Right atrium auricular region (tissue), 2 donors: ENCODE results near the gene SH3GL1. TPM values are rescaled to one million over a fixed set of nuclear protein-coding genes. Genes with fewer than 3 reads are reported as not detected.
"Not testable (repeated sequence)": the region's sequence is repeated elsewhere in the genome, so short reads cannot be mapped to it uniquely, and the experiment has no call there.

Source experiments
- DNase-seq: peaks from one replicate; pipeline ENCODE4 v3.0.0-alpha.2; 2019; ENCODE audit warnings: low spot score
- H3K27ac ChIP-seq, 2 donors: fragments of 200-600 bp; sonication (generic); 1 replicate in 1 of 2; 2 replicates in 1 of 2; pipeline ENCODE4 v1.5.1; 2016 to 2019
- H3K27me3 ChIP-seq, 2 donors: fragments of 200-600 bp; sonication (generic); one replicate each; pipeline versions ENCODE4 v1.5.1 to v1.6.0; 2017 to 2019
- H3K36me3 ChIP-seq: fragments of 200-600 bp; sonication (generic); one replicate; pipeline ENCODE4 v1.5.1; 2016
- H3K4me1 ChIP-seq, 2 donors: fragments of 200-600 bp; sonication (generic); one replicate each; pipeline versions ENCODE4 v1.5.1 to v1.6.0; 2017 to 2019
- H3K4me3 ChIP-seq, 2 donors: fragments of 200-600 bp; sonication (generic); 1 replicate in 1 of 2; 2 replicates in 1 of 2; pipeline ENCODE4 v1.5.1; 2017 to 2019; ENCODE audit warnings: mild to moderate bottlenecking in 1 of 2, moderate library complexity in 1 of 2
- H3K9me3 ChIP-seq, 2 donors: fragments of 200-600 bp; sonication (generic); one replicate each; pipeline ENCODE4 v1.5.1; 2019
- total RNA-seq, 2 donors: library from RNA; depleted of rRNA; stranded (reverse); fragments of >200 nt; gene quantifications; one replicate each; pipeline ENCODE4 v1.1.0, GENCODE V29; 2016
- TF ChIP-seq, protein P1 (sequence below), 2 donors: fragments of 200-600 bp; sonication (generic); IDR thresholded peaks; one replicate each; pipeline ENCODE4 v1.5.1; 2019; ENCODE audit warnings: antibody characterized with exemption in 2 of 2

Gene SH3GL1
- total RNA-seq, 2 donors from 2014 or later = 17.5 to 31.9 TPM

DNA sequence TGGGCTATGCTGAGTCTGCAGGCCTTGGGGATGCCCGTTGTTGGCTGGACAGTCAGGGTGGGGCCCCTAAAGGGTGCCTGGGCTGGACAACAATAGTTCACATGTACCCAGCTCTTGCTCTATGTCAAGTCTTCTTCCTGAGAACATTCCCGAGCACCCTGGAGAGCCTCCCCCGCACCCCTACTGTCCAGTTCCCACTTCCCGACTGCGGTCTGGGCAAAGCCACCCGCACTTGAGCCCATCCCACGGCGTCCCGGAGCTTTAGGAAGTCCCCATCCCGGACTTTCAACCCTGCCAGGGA lies 58.1 kb downstream of the SH3GL1 start:
- no peak for DNase-seq
- Histone ChIP-seq H3K36me3 (no peaks in the 10 kb centered on the region), H3K4me3 (peak overlapping the region; percentile 66 to 72), H3K27me3 (no peaks in the 10 kb centered on the region), H3K9me3 (no peaks in the 10 kb centered on the region), H3K4me1 (peaks cover 0 to 23% of the 10 kb centered on the region in 2 donors), H3K27ac (peak overlapping the region; percentile 87 to 96)
- TF ChIP-seq, protein P1, sequence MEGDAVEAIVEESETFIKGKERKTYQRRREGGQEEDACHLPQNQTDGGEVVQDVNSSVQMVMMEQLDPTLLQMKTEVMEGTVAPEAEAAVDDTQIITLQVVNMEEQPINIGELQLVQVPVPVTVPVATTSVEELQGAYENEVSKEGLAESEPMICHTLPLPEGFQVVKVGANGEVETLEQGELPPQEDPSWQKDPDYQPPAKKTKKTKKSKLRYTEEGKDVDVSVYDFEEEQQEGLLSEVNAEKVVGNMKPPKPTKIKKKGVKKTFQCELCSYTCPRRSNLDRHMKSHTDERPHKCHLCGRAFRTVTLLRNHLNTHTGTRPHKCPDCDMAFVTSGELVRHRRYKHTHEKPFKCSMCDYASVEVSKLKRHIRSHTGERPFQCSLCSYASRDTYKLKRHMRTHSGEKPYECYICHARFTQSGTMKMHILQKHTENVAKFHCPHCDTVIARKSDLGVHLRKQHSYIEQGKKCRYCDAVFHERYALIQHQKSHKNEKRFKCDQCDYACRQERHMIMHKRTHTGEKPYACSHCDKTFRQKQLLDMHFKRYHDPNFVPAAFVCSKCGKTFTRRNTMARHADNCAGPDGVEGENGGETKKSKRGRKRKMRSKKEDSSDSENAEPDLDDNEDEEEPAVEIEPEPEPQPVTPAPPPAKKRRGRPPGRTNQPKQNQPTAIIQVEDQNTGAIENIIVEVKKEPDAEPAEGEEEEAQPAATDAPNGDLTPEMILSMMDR (IDR thresholded peaks at IDR 0.05) = no peak

DNA sequence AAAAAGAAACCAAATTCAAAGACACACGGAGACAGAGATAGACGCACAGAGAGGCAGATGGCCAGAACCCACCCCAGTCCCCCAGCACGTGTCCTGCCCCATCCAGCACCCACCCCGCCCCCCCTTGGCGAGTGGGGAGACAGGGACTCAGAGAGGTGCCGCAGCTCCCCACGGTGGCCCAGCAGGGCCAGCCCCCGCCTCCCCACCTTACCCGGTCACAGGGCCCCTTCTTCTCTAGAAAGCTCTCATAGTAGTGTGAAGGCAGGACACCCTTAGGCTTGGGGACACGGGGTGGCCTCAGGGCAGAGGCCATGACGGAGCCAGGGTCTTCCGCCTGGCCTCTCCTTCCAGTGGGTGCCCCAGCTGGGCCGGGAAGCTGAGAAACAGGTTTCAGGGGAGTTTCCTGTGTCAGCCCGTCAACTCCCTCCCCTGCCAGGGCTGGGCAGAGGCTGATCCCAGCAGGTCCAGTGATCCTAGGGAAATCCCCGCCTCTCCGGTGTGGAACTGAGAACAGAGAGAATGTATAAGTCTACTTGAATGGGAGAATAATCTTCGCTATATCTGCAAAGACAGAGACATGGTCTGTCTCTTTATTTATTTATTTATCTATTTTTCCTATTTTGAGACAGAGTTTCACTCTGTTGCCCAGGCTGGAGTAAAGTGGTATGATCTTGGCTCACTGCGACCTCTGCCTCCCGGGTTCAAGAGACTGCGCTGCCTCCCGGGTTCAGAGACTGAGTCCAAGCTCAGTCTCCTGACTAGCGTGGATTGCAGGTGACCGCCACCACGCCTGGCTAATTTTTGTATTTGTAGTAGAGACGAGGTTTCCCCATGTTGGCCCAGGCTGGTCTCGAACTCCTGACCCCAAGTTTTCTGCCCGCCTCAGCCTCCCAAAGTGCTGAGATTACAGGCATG lies 61.6 kb downstream of the SH3GL1 start, which contains the start of gene STAP2:
TSS of gene STAP2 (minus strand) at position 387 of the 915 bp plus-strand sequence. CDS start at position 313, 74 bp downstream.
- H3K27ac ChIP-seq = peak within 1 kb of the TSS; percentile 6 to 67
- H3K4me1 ChIP-seq = peaks cover 0 to 16% of the 10 kb centered on the region in 2 donors
- H3K36me3 ChIP-seq = no peaks in the 10 kb centered on the region
- DNase-seq = no peak
- H3K27me3 ChIP-seq = no peaks in the 10 kb centered on the region
- H3K4me3 ChIP-seq = peak within 1 kb of the TSS; percentile 28 to 52
- TF ChIP-seq, protein P1 (IDR thresholded peaks at IDR 0.05) = no peak
- no peaks in the 10 kb centered on the region for H3K9me3 ChIP-seq

DNA sequence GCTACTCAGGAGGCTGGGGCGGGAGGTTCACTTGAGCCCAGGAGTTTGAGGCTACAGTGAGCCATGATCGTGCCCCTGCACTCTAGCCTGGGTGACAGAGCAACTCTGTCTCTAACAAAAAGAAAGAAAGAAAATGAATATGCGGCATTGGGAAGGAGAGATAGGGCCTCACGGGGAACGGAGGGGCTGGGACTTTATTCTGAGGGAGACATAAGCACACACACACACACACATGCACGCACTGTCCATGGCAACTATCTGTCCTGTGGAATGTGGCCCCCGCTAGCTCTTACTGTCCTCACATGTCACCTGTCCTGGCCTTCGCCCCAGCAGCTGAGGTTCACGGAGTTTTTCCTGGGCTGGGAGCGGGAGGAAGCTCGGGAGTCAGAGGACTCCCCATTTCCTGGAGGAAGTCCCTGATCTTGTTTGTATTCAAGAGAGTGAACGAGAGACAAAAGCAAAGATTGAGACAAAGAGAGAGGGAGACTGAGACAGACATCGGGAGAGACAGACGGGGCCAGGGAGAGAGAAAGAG lies 62.4 kb downstream of the SH3GL1 start:
- no peaks in the 10 kb centered on the region for H3K27me3 ChIP-seq
- TF ChIP-seq, protein P1 (IDR thresholded peaks at IDR 0.05) = no peak

DNA sequence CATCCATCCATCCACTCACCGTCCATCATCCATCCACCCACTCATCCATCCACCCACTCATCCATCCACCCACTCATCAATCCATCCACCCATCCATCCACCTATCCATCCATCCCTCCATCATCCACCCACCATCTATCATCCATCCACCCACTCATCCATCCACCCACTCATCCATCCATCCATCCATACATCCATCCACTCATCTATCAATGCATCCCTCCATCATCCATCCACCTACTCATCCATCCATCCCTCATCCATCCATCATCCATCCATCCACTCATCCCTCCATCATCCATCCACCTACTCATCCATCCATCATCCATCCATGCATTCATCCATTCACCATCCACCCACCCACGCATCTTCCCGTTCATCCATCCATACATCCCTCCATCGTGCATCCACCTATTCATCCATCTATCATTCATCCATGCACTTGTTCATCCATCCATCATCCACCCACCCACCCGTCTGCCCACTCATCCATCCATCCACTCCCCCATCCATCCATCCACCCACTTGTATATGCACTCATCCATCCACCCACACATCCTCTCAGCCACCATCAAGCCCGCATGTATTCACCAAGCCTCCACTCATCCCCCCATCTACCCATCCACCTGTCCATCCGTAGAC lies 65.3 kb downstream of the SH3GL1 start:
- TF ChIP-seq, protein P1 (IDR thresholded peaks at IDR 0.05) = no peak
- Histone ChIP-seq H3K4me1 (peaks cover 0 to 10% of the 10 kb centered on the region in 2 donors), H3K36me3 (no peaks in the 10 kb centered on the region), H3K4me3 (no peak overlapping the region), H3K27ac (no peak overlapping the region), H3K9me3 (no peaks in the 10 kb centered on the region), H3K27me3 (no peaks in the 10 kb centered on the region)
- DNase-seq = no peak

More for the DNA sequence above, 62.4 kb downstream of the SH3GL1 start:
- DNase-seq = no peak
- H3K4me1 ChIP-seq = peaks cover 0 to 16% of the 10 kb centered on the region in 2 donors
- peak overlapping the region; percentile 28 to 52 for H3K4me3 ChIP-seq
- no peaks in the 10 kb centered on the region for H3K36me3 ChIP-seq
- H3K9me3 ChIP-seq = no peaks in the 10 kb centered on the region
- peak overlapping the region; percentile 6 to 67 for H3K27ac ChIP-seq

DNA sequence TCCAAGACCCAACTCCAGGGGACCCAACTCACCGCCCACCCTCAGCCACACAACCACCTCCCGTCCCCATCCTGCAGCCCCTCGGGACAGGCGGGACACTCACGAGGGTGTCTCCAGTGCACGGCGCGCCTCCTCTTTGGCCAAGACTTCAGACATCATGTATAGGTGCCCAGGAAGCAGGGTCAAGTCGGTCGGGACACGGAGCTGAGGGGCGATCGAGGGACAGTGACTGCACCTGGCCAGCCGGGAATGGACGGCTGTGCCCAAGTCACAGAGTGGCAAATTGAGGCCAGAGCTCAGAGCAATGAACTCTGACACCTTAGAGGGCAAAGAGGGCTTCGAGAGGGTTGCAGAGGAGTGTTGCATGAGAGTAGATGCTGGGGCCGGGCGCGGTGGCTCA lies 70.5 kb downstream of the SH3GL1 start:
- Histone ChIP-seq H3K9me3 (no peaks in the 10 kb centered on the region), H3K27me3 (no peaks in the 10 kb centered on the region), H3K36me3 (no peaks in the 10 kb centered on the region), H3K27ac (no peak overlapping the region), H3K4me1 (peaks cover 0 to 24% of the 10 kb centered on the region in 2 donors), H3K4me3 (no peak overlapping the region)
- no peak for DNase-seq
- TF ChIP-seq, protein P1 (IDR thresholded peaks at IDR 0.05) = no peak

DNA sequence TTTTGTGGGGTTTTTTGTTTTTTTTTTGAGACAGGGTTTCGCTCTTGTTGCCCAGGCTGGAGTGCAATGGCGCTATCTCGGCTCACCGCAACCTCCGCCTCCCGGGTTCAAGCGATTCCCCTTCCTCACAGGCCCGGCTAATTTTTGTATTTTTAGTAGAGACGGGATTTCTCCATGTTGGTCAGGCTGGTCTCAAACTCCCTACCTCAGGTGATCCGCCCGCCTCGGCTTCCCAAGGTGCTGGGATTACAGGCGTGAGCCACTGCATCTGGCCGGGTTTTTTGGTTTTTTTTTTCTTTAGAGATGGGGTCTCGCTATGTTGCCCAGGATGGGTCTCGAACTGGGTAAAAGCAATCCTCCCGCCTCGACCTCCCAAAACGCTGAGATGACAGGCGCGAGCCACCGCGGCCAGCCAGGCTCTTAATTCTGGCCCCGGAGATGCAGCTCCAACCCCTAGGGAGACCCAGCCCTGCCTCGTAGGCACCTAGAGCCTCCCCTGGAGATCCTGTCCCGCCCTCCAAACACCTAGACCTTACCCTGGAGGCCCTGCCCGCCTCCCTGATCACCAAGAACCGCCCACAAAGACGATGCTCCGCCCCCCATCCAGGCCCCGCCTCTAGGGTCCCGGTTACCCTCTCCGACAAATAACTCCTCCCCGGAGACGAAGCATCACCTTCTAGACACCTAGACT lies 71.2 kb downstream of the SH3GL1 start:
- H3K27ac ChIP-seq = peak overlapping the region; percentile 32 to 35
- H3K36me3 ChIP-seq, DNase-seq: not testable (repeated sequence)

More for the DNA sequence above, 71.2 kb downstream of the SH3GL1 start:
- not testable (repeated sequence) for H3K27me3 ChIP-seq, H3K9me3 ChIP-seq
- H3K4me3 ChIP-seq = peak overlapping the region; percentile 39 to 56
- H3K4me1 ChIP-seq = peaks cover 0 to 24% of the 10 kb centered on the region in 2 donors
